ENCODE data around the gene PPDPF.
"Not testable (repeated sequence)": the region's sequence is repeated elsewhere in the genome, so short reads cannot be mapped to it uniquely, and the experiment has no call there.

PPDPF gene

GRCh38 chr20:63477061-63477616 is 43.4 kb upstream of the PPDPF start:
- Histone ChIP-seq H3K4me3 (no peak overlapping the region), H3K36me3 (ENCODE audit: insufficient read depth, low read length) (no peaks in the 10 kb centered on the region), H3K27ac (no peak overlapping the region), H3K9me3 (ENCODE audit: low read depth, low read length) (no peaks in the 10 kb centered on the region), H3K9ac (ENCODE audit: insufficient read length) (no peak overlapping the region)
- TF ChIP-seq FOXP2 (optimal IDR thresholded peaks at IDR 0.05; ENCODE audit: control extremely low read depth, extremely low read length, insufficient read depth) (no peak), POLR2AphosphoS5 (IDR thresholded peaks at IDR 0.05; ENCODE audit: borderline replicate concordance, low read depth, low read length) (no peak), EZH2 (IDR thresholded peaks at IDR 0.05) (no peak)
- no peak for DNase-seq (ENCODE audit: low read depth, low spot score)

GRCh38 chr20:63477944-63478343 is 42.6 kb upstream of the PPDPF start:
- no peak overlapping the region for H3K9ac ChIP-seq (ENCODE audit: insufficient read length)
- H3K27ac ChIP-seq = no peak overlapping the region
- DNase-seq (ENCODE audit: low read depth, low spot score) = no peak
- TF ChIP-seq FOXP2 (optimal IDR thresholded peaks at IDR 0.05; ENCODE audit: control extremely low read depth, extremely low read length, insufficient read depth) = no peak
- TF ChIP-seq POLR2AphosphoS5 (IDR thresholded peaks at IDR 0.05; ENCODE audit: borderline replicate concordance, low read depth, low read length) = no peak
- H3K9me3 ChIP-seq (ENCODE audit: low read depth, low read length) = no peaks in the 10 kb centered on the region
- no peak overlapping the region for H3K4me3 ChIP-seq
- no peaks in the 10 kb centered on the region for H3K36me3 ChIP-seq (ENCODE audit: insufficient read depth, low read length)

- TF ChIP-seq EZH2 (IDR thresholded peaks at IDR 0.05) = no peak
- no peak for TF ChIP-seq POLR2AphosphoS5 (IDR thresholded peaks at IDR 0.05; ENCODE audit: borderline replicate concordance, low read depth, low read length)
- TF ChIP-seq FOXP2 (optimal IDR thresholded peaks at IDR 0.05; ENCODE audit: control extremely low read depth, extremely low read length, insufficient read depth) = no peak
- H3K9me3 ChIP-seq (ENCODE audit: low read depth, low read length) = no peaks in the 10 kb centered on the region
- no peak overlapping the region for H3K4me3 ChIP-seq
- H3K27ac ChIP-seq = no peak overlapping the region
- DNase-seq (ENCODE audit: low read depth, low spot score) = no peak
- H3K36me3 ChIP-seq (ENCODE audit: insufficient read depth, low read length) = no peaks in the 10 kb centered on the region
- no peak overlapping the region for H3K9ac ChIP-seq (ENCODE audit: insufficient read length)
These were observed 41.9 kb upstream of the PPDPF start for GRCh38 chr20:63478346-63479302.

- H3K4me3 ChIP-seq; DNase-seq (ENCODE audit: low read depth, low spot score); H3K9ac ChIP-seq (ENCODE audit: insufficient read length); H3K9me3 ChIP-seq (ENCODE audit: low read depth, low read length); H3K36me3 ChIP-seq (ENCODE audit: insufficient read depth, low read length); H3K27ac ChIP-seq: not testable (repeated sequence)
These were observed 40.7 kb upstream of the PPDPF start for GRCh38 chr20:63479695-63480419.

GRCh38 chr20:63481503-63481902 is 39.1 kb upstream of the PPDPF start:
- no peak for DNase-seq (ENCODE audit: low read depth, low spot score)
- H3K4me3 ChIP-seq = no peak overlapping the region
- no peak overlapping the region for H3K27ac ChIP-seq
- H3K36me3 ChIP-seq (ENCODE audit: insufficient read depth, low read length) = no peaks in the 10 kb centered on the region
- TF ChIP-seq EZH2 (IDR thresholded peaks at IDR 0.05) = no peak
- no peak for TF ChIP-seq POLR2AphosphoS5 (IDR thresholded peaks at IDR 0.05; ENCODE audit: borderline replicate concordance, low read depth, low read length)
- no peak for TF ChIP-seq FOXP2 (optimal IDR thresholded peaks at IDR 0.05; ENCODE audit: control extremely low read depth, extremely low read length, insufficient read depth)
- no peaks in the 10 kb centered on the region for H3K9me3 ChIP-seq (ENCODE audit: low read depth, low read length)
- H3K9ac ChIP-seq (ENCODE audit: insufficient read length) = no peak overlapping the region

- no peak overlapping the region for H3K9ac ChIP-seq (ENCODE audit: insufficient read length)
- no peak overlapping the region for H3K4me3 ChIP-seq
- TF ChIP-seq POLR2AphosphoS5 (IDR thresholded peaks at IDR 0.05; ENCODE audit: borderline replicate concordance, low read depth, low read length) = no peak
- TF ChIP-seq FOXP2 (optimal IDR thresholded peaks at IDR 0.05; ENCODE audit: control extremely low read depth, extremely low read length, insufficient read depth) = no peak
- no peak for TF ChIP-seq EZH2 (IDR thresholded peaks at IDR 0.05)
- H3K9me3 ChIP-seq (ENCODE audit: low read depth, low read length) = no peaks in the 10 kb centered on the region
- H3K36me3 ChIP-seq (ENCODE audit: insufficient read depth, low read length) = no peaks in the 10 kb centered on the region
- DNase-seq (ENCODE audit: low read depth, low spot score) = no peak
- no peak overlapping the region for H3K27ac ChIP-seq
These were observed 38.5 kb upstream of the PPDPF start for GRCh38 chr20:63482021-63482587.

GRCh38 chr20:63483834-63484233 is 36.7 kb upstream of the PPDPF start:
- TF ChIP-seq EZH2 (IDR thresholded peaks at IDR 0.05) = no peak
- no peak for TF ChIP-seq FOXP2 (optimal IDR thresholded peaks at IDR 0.05; ENCODE audit: control extremely low read depth, extremely low read length, insufficient read depth)
- TF ChIP-seq POLR2AphosphoS5 (IDR thresholded peaks at IDR 0.05; ENCODE audit: borderline replicate concordance, low read depth, low read length) = no peak
- Histone ChIP-seq H3K36me3 (ENCODE audit: insufficient read depth, low read length) (no peaks in the 10 kb centered on the region), H3K9ac (ENCODE audit: insufficient read length) (no peak overlapping the region), H3K4me3 (no peak overlapping the region), H3K9me3 (ENCODE audit: low read depth, low read length) (no peaks in the 10 kb centered on the region), H3K27ac (no peak overlapping the region)
- no peak for DNase-seq (ENCODE audit: low read depth, low spot score)

GRCh38 chr20:63484236-63484635 is 36.3 kb upstream of the PPDPF start:
- DNase-seq (ENCODE audit: low read depth, low spot score) = no peak
- no peak overlapping the region for H3K4me3 ChIP-seq
- no peak overlapping the region for H3K27ac ChIP-seq
- H3K36me3 ChIP-seq (ENCODE audit: insufficient read depth, low read length) = no peaks in the 10 kb centered on the region
- no peaks in the 10 kb centered on the region for H3K9me3 ChIP-seq (ENCODE audit: low read depth, low read length)
- no peak overlapping the region for H3K9ac ChIP-seq (ENCODE audit: insufficient read length)
- TF ChIP-seq EZH2 (IDR thresholded peaks at IDR 0.05) (no peak), POLR2AphosphoS5 (IDR thresholded peaks at IDR 0.05; ENCODE audit: borderline replicate concordance, low read depth, low read length) (no peak), FOXP2 (optimal IDR thresholded peaks at IDR 0.05; ENCODE audit: control extremely low read depth, extremely low read length, insufficient read depth) (no peak)

Data from SK-N-MC (cell line).